ENCODE measurements around the gene NTN4.

NTN4 gene

DNA sequence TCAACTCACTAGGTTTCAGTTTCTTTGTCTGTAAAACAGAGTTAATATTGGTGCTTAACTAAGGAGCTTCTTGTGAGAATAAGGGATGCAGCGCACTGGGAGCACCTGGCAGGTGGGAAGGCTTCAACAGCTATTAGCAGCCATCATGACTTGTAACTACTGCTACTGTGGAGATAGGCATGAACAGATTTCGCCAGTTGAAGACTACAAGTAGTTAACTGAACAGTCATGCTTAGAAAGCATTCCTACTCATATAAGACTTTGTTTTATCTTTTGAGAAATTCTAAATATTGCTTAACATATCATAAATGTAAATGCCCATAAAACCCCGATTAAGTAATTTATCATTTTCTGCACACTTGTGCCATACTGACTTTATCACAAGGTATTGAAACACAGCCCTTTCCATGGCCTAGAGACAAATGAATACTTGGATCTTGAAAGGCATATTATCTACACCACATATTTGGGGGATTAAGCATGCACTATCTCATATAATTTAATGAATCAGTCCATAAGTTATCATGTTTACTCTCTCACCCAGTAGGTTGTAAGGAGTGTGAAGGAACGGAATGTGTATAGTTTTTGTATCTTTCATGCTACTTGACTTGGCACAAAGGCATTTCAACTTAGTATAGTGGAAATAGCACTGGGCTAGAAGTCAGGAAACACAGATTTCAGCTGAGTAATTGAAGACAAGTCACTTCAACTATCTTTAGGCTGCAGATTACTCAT, 16.1 kb downstream of the NTN4 start:
- H3K4me3 ChIP-seq (replicated peaks; ENCODE audit: low read depth, low read length), result no peak overlapping the region

GRCh38 chr12:95773320-95773719, 17.2 kb downstream of the NTN4 start:
- TF ChIP-seq CTCF (IDR thresholded peaks at IDR 0.05; ENCODE audit: insufficient read depth, low read length, poor library complexity, severe bottlenecking), result no peak
- no peak for DNase-seq (ENCODE audit: extremely low read depth, insufficient read length)
- no peak overlapping the region for H3K4me3 ChIP-seq (replicated peaks; ENCODE audit: low read depth, low read length)
- H3K36me3 ChIP-seq (ENCODE audit: control insufficient read depth, insufficient read depth, low read length), result no peaks in the 10 kb centered on the region
- no peaks in the 10 kb centered on the region for H3K27me3 ChIP-seq (replicated peaks; ENCODE audit: control insufficient read depth, insufficient read depth, low read length)

More for the DNA sequence above, 16.1 kb downstream of the NTN4 start:
- TF ChIP-seq CTCF (IDR thresholded peaks at IDR 0.05; ENCODE audit: insufficient read depth, low read length, poor library complexity, severe bottlenecking), result no peak
- Histone ChIP-seq H3K27me3 (replicated peaks; ENCODE audit: control insufficient read depth, insufficient read depth, low read length) (no peaks in the 10 kb centered on the region), H3K36me3 (ENCODE audit: control insufficient read depth, insufficient read depth, low read length) (no peaks in the 10 kb centered on the region)
- DNase-seq (ENCODE audit: extremely low read depth, insufficient read length), result no peak

DNA sequence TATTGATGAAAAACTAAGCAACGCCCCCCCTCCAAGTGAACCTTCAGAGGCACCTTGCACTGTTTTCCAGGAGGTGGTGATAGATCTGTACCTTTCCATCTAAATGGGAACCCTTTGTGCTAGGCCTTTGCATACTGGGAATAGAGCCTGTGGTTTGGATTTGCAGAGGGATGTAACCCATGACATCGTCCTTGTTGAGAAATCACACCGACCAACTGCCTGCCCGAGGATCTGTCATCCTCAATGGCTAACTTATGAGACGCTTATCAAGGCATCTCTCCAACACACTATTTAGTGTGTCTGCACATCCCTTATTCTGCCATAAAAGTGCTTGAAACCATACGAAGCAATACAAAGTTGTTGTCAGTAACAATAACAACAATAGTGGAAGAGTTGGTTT, 22.9 kb downstream of the NTN4 start:
- no peak for TF ChIP-seq CTCF (IDR thresholded peaks at IDR 0.05; ENCODE audit: insufficient read depth, low read length, poor library complexity, severe bottlenecking)
- Histone ChIP-seq H3K4me3 (replicated peaks; ENCODE audit: low read depth, low read length) (no peak overlapping the region), H3K27me3 (replicated peaks; ENCODE audit: control insufficient read depth, insufficient read depth, low read length) (no peaks in the 10 kb centered on the region), H3K36me3 (ENCODE audit: control insufficient read depth, insufficient read depth, low read length) (no peaks in the 10 kb centered on the region)
- DNase-seq (ENCODE audit: extremely low read depth, insufficient read length), result no peak

GRCh38 chr12:95766356-95767019, 24.1 kb downstream of the NTN4 start:
- H3K36me3 ChIP-seq (ENCODE audit: control insufficient read depth, insufficient read depth, low read length), result no peaks in the 10 kb centered on the region
- no peak for DNase-seq (ENCODE audit: extremely low read depth, insufficient read length)
- no peaks in the 10 kb centered on the region for H3K27me3 ChIP-seq (replicated peaks; ENCODE audit: control insufficient read depth, insufficient read depth, low read length)
- no peak overlapping the region for H3K4me3 ChIP-seq (replicated peaks; ENCODE audit: low read depth, low read length)
- no peak for TF ChIP-seq CTCF (IDR thresholded peaks at IDR 0.05; ENCODE audit: insufficient read depth, low read length, poor library complexity, severe bottlenecking)

GRCh38 chr12:95764848-95765247, 25.7 kb downstream of the NTN4 start:
- no peaks in the 10 kb centered on the region for H3K36me3 ChIP-seq (ENCODE audit: control insufficient read depth, insufficient read depth, low read length)
- H3K27me3 ChIP-seq (replicated peaks; ENCODE audit: control insufficient read depth, insufficient read depth, low read length), result no peaks in the 10 kb centered on the region; the same call in 1 of the 2 replicates
- no peak for TF ChIP-seq CTCF (IDR thresholded peaks at IDR 0.05; ENCODE audit: insufficient read depth, low read length, poor library complexity, severe bottlenecking)
- DNase-seq (ENCODE audit: extremely low read depth, insufficient read length), result no peak
- H3K4me3 ChIP-seq (replicated peaks; ENCODE audit: low read depth, low read length), result no peak overlapping the region
